Hepatocyte (in vitro differentiated cells): ENCODE measurements around the gene INPP5D. TPM values are rescaled to one million over a fixed set of nuclear protein-coding genes. Genes with fewer than 3 reads are reported as not detected.

Experiments
- DNase-seq: peaks from one replicate; pipeline ENCODE4 v3.0.0-alpha.2; 2016; ENCODE audit warnings: low spot score
- H2AFZ ChIP-seq: fragments of 200-600 bp; sonication (generic); 2 replicates; pipeline ENCODE4 v1.6.0; 2016; ENCODE audit warnings: antibody characterized with exemption, mild to moderate bottlenecking
- H3K27ac ChIP-seq: fragments of 200-600 bp; sonication (generic); 2 replicates; pipeline ENCODE4 v1.5.1; 2016; ENCODE audit warnings: mild to moderate bottlenecking
- H3K27me3 ChIP-seq: fragments of 200-600 bp; sonication (generic); 2 replicates; pipeline ENCODE4 v1.6.1; 2016
- H3K36me3 ChIP-seq: fragments of 200-600 bp; sonication (generic); replicated peaks from 2 replicates; pipeline ENCODE4 v1.5.1; 2016; ENCODE audit warnings: low read depth; ENCODE audit not compliant: insufficient read depth
- H3K4me1 ChIP-seq: fragments of 200-600 bp; sonication (generic); 2 replicates; pipeline ENCODE4 v1.5.1; 2016; ENCODE audit warnings: mild to moderate bottlenecking, moderate library complexity; ENCODE audit not compliant: insufficient read depth
- H3K4me2 ChIP-seq: fragments of 200-600 bp; sonication (generic); 2 replicates; pipeline ENCODE4 v1.6.0; 2016
- H3K4me3 ChIP-seq: fragments of 200-600 bp; sonication (generic); 2 replicates; pipeline ENCODE4 v1.5.1; 2016; ENCODE audit warnings: mild to moderate bottlenecking
- H3K79me2 ChIP-seq: fragments of 200-600 bp; sonication (generic); 2 replicates; pipeline ENCODE4 v1.6.0; 2017; ENCODE audit warnings: mild to moderate bottlenecking
- H3K9me2 ChIP-seq: fragments of 200-600 bp; sonication (generic); replicated peaks from 2 replicates; pipeline ENCODE4 v1.6.0; 2017; ENCODE audit warnings: mild to moderate bottlenecking; ENCODE audit not compliant: insufficient read depth
- H3K9me3 ChIP-seq: fragments of 200-600 bp; sonication (generic); 2 replicates; pipeline ENCODE4 v1.5.1; 2016; ENCODE audit warnings: low read depth, mild to moderate bottlenecking
- H4K20me1 ChIP-seq: fragments of 200-600 bp; sonication (generic); 2 replicates; pipeline ENCODE4 v1.6.0; 2016; ENCODE audit warnings: mild to moderate bottlenecking; ENCODE audit not compliant: insufficient read depth, poor library complexity, severe bottlenecking
- CTCF ChIP-seq: fragments of 200-600 bp; sonication (generic); IDR thresholded peaks from 2 replicates; pipeline ENCODE4 v1.5.1; 2016; ENCODE audit warnings: antibody characterized with exemption, mild to moderate bottlenecking; ENCODE audit not compliant: poor library complexity
- EZH2 ChIP-seq: fragments of 200-600 bp; sonication (generic); IDR thresholded peaks from 2 replicates; pipeline ENCODE4 v1.6.1; 2016; ENCODE audit warnings: antibody characterized with exemption, mild to moderate bottlenecking, borderline replicate concordance
- EZH2phosphoT487 ChIP-seq: fragments of 200-600 bp; sonication (generic); IDR thresholded peaks from one replicate; pipeline ENCODE4 v1.6.1; 2018; ENCODE audit warnings: antibody characterized with exemption, mild to moderate bottlenecking, low read depth, moderate library complexity; ENCODE audit not compliant: unreplicated experiment, severe bottlenecking
- WGBS: methylation state at CpG from one replicate; pipeline ENCODE4 v1.1.6; 2016; ENCODE audit warnings: low lambda C conversion rate; ENCODE audit errors: missing lambda C conversion rate; 5-methylcytosine and 5-hydroxymethylcytosine counted together
- polyA plus RNA-seq: library from polyadenylated mRNA; unstranded; fragments of >200 nt; fragmentation: Nextera tagmentation; extraction: Ambion mirVana; gene quantifications from 2 replicates; pipeline ENCODE4 v1.2.1, GENCODE V29; 2016
- total RNA-seq: library from RNA; depleted of rRNA; stranded (reverse); fragments of >200 nt; gene quantifications from 2 replicates; pipeline ENCODE4 v1.2.3, GENCODE V29; 2014

Gene INPP5D
- total and polyA plus RNA-seq, 2 experiments from 2014 or later = 3.3 to 5.2 TPM

DNA sequence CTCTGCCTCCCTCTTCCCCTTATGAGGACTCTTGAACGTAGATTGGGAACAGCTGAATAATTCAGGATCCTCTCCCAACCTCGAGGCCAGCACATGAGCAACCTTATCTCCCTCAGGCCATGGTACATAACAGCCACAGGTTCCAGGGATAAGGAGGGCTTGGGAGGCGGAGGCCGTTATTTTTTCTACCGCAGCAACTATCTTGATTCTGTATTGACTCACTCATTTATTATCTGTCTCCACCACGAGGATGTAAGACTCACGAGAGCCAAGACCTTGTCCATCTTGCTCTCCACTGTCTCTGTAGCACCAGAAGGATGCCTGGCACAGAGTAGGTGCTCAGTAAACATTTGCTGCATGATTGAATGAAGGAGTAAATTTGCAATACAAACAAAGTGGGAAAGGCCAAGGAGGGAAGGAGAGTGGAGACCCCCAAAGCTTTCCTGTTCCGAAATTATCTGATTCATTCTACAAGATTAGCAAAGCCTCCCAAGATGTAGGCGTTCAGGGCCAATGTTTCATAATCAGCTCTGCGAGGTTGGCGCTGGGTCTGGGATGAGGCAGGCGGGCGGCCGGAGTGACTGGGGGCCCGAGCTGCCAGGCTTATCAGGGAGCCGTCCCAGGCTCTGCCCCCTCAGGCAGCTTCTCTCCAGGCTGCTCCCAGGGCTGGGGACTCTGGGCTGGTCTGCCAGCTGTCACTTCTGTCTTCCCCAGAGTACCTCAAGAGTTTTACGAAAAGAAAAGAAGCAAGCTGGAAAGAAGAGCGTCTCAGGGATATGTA is 31.6 kb downstream of the INPP5D start:
- DNase-seq = no peak
- Histone ChIP-seq H3K4me3 (no peak overlapping the region), H2AFZ (no peak overlapping the region), H4K20me1 (no peaks in the 10 kb centered on the region), H3K79me2 (no peaks in the 10 kb centered on the region), H3K27ac (no peak overlapping the region), H3K4me2 (no peak overlapping the region), H3K9me2 (no peaks in the 10 kb centered on the region), H3K9me3 (no peaks in the 10 kb centered on the region), H3K36me3 (no peaks in the 10 kb centered on the region), H3K4me1 (no peaks in the 10 kb centered on the region), H3K27me3 (no peaks in the 10 kb centered on the region)
- WGBS = 81% methylated on average over 18 of the region's 18 CpGs
- TF ChIP-seq EZH2 (no peak), EZH2phosphoT487 (no peak)

- no peaks in the 10 kb centered on the region for H3K9me2 ChIP-seq
- 86% methylated on average over 9 of the region's 9 CpGs for WGBS
- H3K4me2 ChIP-seq = no peak overlapping the region
- H2AFZ ChIP-seq = no peak overlapping the region
- TF ChIP-seq CTCF = no peak
- H3K27me3 ChIP-seq = no peaks in the 10 kb centered on the region
- no peaks in the 10 kb centered on the region for H3K9me3 ChIP-seq
- no peak for DNase-seq
- no peak overlapping the region for H3K27ac ChIP-seq
- no peaks in the 10 kb centered on the region for H3K79me2 ChIP-seq
- no peaks in the 10 kb centered on the region for H4K20me1 ChIP-seq
- no peaks in the 10 kb centered on the region for H3K4me1 ChIP-seq
- H3K36me3 ChIP-seq = no peaks in the 10 kb centered on the region
- no peak overlapping the region for H3K4me3 ChIP-seq
Measured at GRCh38 chr2:233092432-233093165, 32.5 kb downstream of the INPP5D start.

GRCh38 chr2:233093166-233093448 is 33.0 kb downstream of the INPP5D start:
- no peak overlapping the region for H3K4me3 ChIP-seq
- H2AFZ ChIP-seq = no peak overlapping the region
- no peak for DNase-seq
- no peak overlapping the region for H3K27ac ChIP-seq
- H4K20me1 ChIP-seq = no peaks in the 10 kb centered on the region
- no peak for TF ChIP-seq EZH2
- 86% methylated on average over 1 of the region's 1 CpG for WGBS
- H3K9me3 ChIP-seq = no peaks in the 10 kb centered on the region
- no peaks in the 10 kb centered on the region for H3K27me3 ChIP-seq
- H3K79me2 ChIP-seq = no peaks in the 10 kb centered on the region
- no peaks in the 10 kb centered on the region for H3K4me1 ChIP-seq
- no peaks in the 10 kb centered on the region for H3K9me2 ChIP-seq
- no peak overlapping the region for H3K4me2 ChIP-seq
- no peaks in the 10 kb centered on the region for H3K36me3 ChIP-seq

- DNase-seq = no peak
Measured at GRCh38 chr2:233093721-233094120, 33.6 kb downstream of the INPP5D start.

More at GRCh38 chr2:233093721-233094120, 33.6 kb downstream of the INPP5D start:
- H3K79me2 ChIP-seq = no peaks in the 10 kb centered on the region
- H3K27ac ChIP-seq = no peak overlapping the region
- no peaks in the 10 kb centered on the region for H3K27me3 ChIP-seq
- no peak overlapping the region for H2AFZ ChIP-seq
- no peak for TF ChIP-seq CTCF
- TF ChIP-seq EZH2 = no peak
- no peak for TF ChIP-seq EZH2phosphoT487
- 89% methylated on average over 4 of the region's 4 CpGs for WGBS
- H4K20me1 ChIP-seq = no peaks in the 10 kb centered on the region
- no peak overlapping the region for H3K4me2 ChIP-seq
- H3K36me3 ChIP-seq = no peaks in the 10 kb centered on the region
- H3K4me1 ChIP-seq = no peaks in the 10 kb centered on the region
- H3K9me3 ChIP-seq = no peaks in the 10 kb centered on the region
- H3K9me2 ChIP-seq = no peaks in the 10 kb centered on the region
- H3K4me3 ChIP-seq = no peak overlapping the region
